Heart right ventricle (tissue), 16 donors: ENCODE measurements around the gene CLCA4. TPM values are rescaled to one million over a fixed set of nuclear protein-coding genes. Genes with fewer than 3 reads are reported as not detected.

ENCODE experiments used
- ATAC-seq, 8 donors: fragments of 200-7000 bp; cut with Tn5 transposase; one replicate each; pipeline ENCODE4 v1.9.1; 2020; ENCODE audit warnings: mild to moderate bottlenecking in 8 of 8, moderate library complexity in 8 of 8, moderate number of reproducible peaks in 1 of 8
- DNase-seq, 2 donors: peaks; one replicate each; pipeline ENCODE4 v3.0.0-alpha.2; 2020
- H3K27ac ChIP-seq, 10 donors: fragments of 200-600 bp; sonication (generic) in 2 of 10; one replicate each; pipeline versions ENCODE4 v1.5.0 to v1.8.0; 2020 to 2022; ENCODE audit warnings: mild to moderate bottlenecking in 3 of 10
- H3K27me3 ChIP-seq, 7 donors: fragments of 200-600 bp; one replicate each; pipeline ENCODE4 v1.8.0; 2021 to 2022; ENCODE audit warnings: mild to moderate bottlenecking in 2 of 7
- H3K36me3 ChIP-seq, 9 donors: fragments of 200-600 bp; sonication (generic) in 1 of 9; one replicate each; pipeline versions ENCODE4 v1.5.0 to v1.8.0; 2020 to 2022; ENCODE audit warnings: mild to moderate bottlenecking in 2 of 9
- H3K4me1 ChIP-seq, 9 donors: fragments of 200-600 bp; sonication (generic) in 1 of 9; one replicate each; pipeline versions ENCODE4 v1.5.0 to v1.8.0; 2020 to 2022; ENCODE audit warnings: mild to moderate bottlenecking in 4 of 9
- H3K4me3 ChIP-seq, 10 donors: fragments of 200-600 bp; sonication (generic) in 2 of 10; one replicate each; pipeline versions ENCODE4 v1.5.0 to v1.8.0; 2020 to 2022; ENCODE audit warnings: mild to moderate bottlenecking in 7 of 10, moderate library complexity in 2 of 10
- H3K9me3 ChIP-seq, 11 donors: fragments of 200-600 bp in 10 of 11; sonication (generic) in 2 of 11; one replicate each; pipeline versions ENCODE4 v1.5.0 to v1.8.0; 2013 to 2022; ENCODE audit warnings: mild to moderate bottlenecking in 2 of 11, control low read depth in 1 of 11, moderate library complexity in 1 of 11
- CTCF ChIP-seq, 9 donors: fragments of 200-600 bp; sonication (generic) in 2 of 9; IDR thresholded peaks; one replicate each; pipeline versions ENCODE4 v1.5.0 to v1.8.0; 2021 to 2022; ENCODE audit warnings: antibody characterized with exemption in 9 of 9, mild to moderate bottlenecking in 5 of 9, moderate library complexity in 1 of 9
- WGBS, 2 donors: extraction: QIAGEN DNeasy Blood & Tissue Kit; methylation state at CpG; one replicate each; pipeline ENCODE4 v1.1.7; 2013; ENCODE audit warnings: inconsistent platforms in 1 of 2; 5-methylcytosine and 5-hydroxymethylcytosine counted together
- intact Hi-C, 10 donors: fragments of 100-400 bp; cut with DNase I; formaldehyde crosslinking; loops; one replicate each; pipeline versions ENCODE4 v1.11.1 to v1.14.2; 2022
- long read RNA-seq, 3 donors: library from polyadenylated mRNA; unstranded; transcript quantifications; one replicate each; pipeline ENCODE4 v2.0.0, GENCODE V29; 2020 to 2021
- polyA plus RNA-seq, 2 donors: library from polyadenylated mRNA; stranded (reverse); fragments of 200-250 nt; gene quantifications; one replicate each; pipeline ENCODE4 v1.2.3, GENCODE V29; 2013
- total RNA-seq, 10 donors: library from RNA; stranded (reverse); fragmentation: NEBNext Ultra II Directional in 3 of 10; extraction: Animal tissue kit (Norgen Biotek cat#: 25700) in 3 of 10; gene quantifications; one replicate each; pipeline versions ENCODE4 v1.2.1 to v1.2.4, GENCODE V29; 2021 to 2023
- donor health status: Arrhythmogenic right ventricular cardiomyopathy.
- donor health status: ischemic (EF 13 %, LVEDD 7.1; RV severe dilation, severe dysfunction).
- donor health status: healthy with polysubstance abuse.
- donor health status: DM: no; HTN: yes; CAD: no.
- donor health status: DM: no; HTN: no; CAD: no.
- donor health status: ischemic (EF 25% LVEDD 6.9; RV normal size, moderate dysfunction).
- donor health status: ischemic (EF 25% LVEDD 5.7; RV mildly dilated, moderate dysfunction).
- donor health status: healthy.
- donor health status: DM: yes; HTN: yes; CAD: no.
- donor health status: Ischemic cardiomyopathy.
- donor health status: ischemic (EF 35%, LVEDD 5.7; RV mildly dilated, moderate dysfunction).
- donor health status: nonischemic (EF 11% LVEDD 7.7; RV severe dilation, severe dysfunction).
- donor health status: DM: yes; HTN: yes; CAD: no.
- donor health status: PGD.
- donor health status: ischemic (EF 29% LVEDD 5.4; RV normal size, mild dysfunction).
- donor health status: nonischemic (EF 23%, LVEDD 6.1; RV moderate dilation, normal function).

Gene CLCA4
- total RNA-seq (under 1 TPM in 1 of 10 donors, not detected in 9; 0.23 TPM), polyA plus RNA-seq (under 1 TPM in 1 of 2 donors, not detected in 1; 0.04 TPM)
- long read RNA-seq, donor 1: 0 reads
- long read RNA-seq, donor 2: 0 reads
- long read RNA-seq, donor 3: 0 reads

GRCh38 chr1:86546787-86547221 lies at the start of gene CLCA4:
Gene CLCA4, plus strand, starts transcription at chr1:86547078. Its CDS starts 42 bp downstream, at chr1:86547120.
- no peak for TF ChIP-seq CTCF (IDR thresholded peaks at IDR 0.05)
- no peak for DNase-seq
- intact Hi-C loops: no loop called here
- Histone ChIP-seq H3K9me3 (peaks cover 0 to 16% (median 0%) of the 10 kb centered on the region in 11 donors), H3K4me3 (no peak within 1 kb of the TSS), H3K4me1 (no peaks in the 10 kb centered on the region), H3K36me3 (no peaks in the 10 kb centered on the region), H3K27ac (no peak within 1 kb of the TSS), H3K27me3 (no peaks in the 10 kb centered on the region)
- no peak for ATAC-seq
- 52 to 56% methylated on average over 2 of the region's 2 CpGs for WGBS, 2 donors

- DNase-seq (no peak), ATAC-seq (no peak)
- WGBS, 2 donors: 78 to 85% methylated on average over 3 of the region's 3 CpGs
- H3K27ac ChIP-seq: no peak overlapping the region
- peaks cover 0 to 35% (median 15%) of the 10 kb centered on the region in 9 donors for H3K4me1 ChIP-seq
- intact Hi-C loops: no loop called here
- H3K4me3 ChIP-seq: no peak overlapping the region
- TF ChIP-seq CTCF (IDR thresholded peaks at IDR 0.05): no peak
- no peaks in the 10 kb centered on the region for H3K27me3 ChIP-seq
- H3K36me3 ChIP-seq: no peaks in the 10 kb centered on the region
- no peaks in the 10 kb centered on the region for H3K9me3 ChIP-seq
Observed at GRCh38 chr1:86498281-86498680, 48.6 kb upstream of the CLCA4 start.

GRCh38 chr1:86499987-86500593 lies 46.8 kb upstream of the CLCA4 start:
- peaks cover 0 to 52% (median 25%) of the 10 kb centered on the region in 9 donors for H3K4me1 ChIP-seq
- WGBS, 2 donors: 17 to 18% methylated on average over 3 of the region's 3 CpGs
- peak overlapping the region in 5 of 10 donors; percentile 37 to 94 (median 93) for H3K27ac ChIP-seq
- no peaks in the 10 kb centered on the region for H3K36me3 ChIP-seq
- no peaks in the 10 kb centered on the region for H3K9me3 ChIP-seq
- H3K27me3 ChIP-seq: no peaks in the 10 kb centered on the region
- no peak for ATAC-seq
- TF ChIP-seq CTCF (IDR thresholded peaks at IDR 0.05): peak; percentile 66 to 98 (median 87)
- H3K4me3 ChIP-seq: no peak overlapping the region
- DNase-seq: no peak
- intact Hi-C loops: loop anchor here in 7 of 10 donors (5.0 to 10.0 kb wide), 10 partner anchors 75 to 795 kb away; partner anchors contain the start of genes SH3GLB1 (in 3 of the 7), CLCA2 (in 1 of the 7) and ZNHIT6 (in 1 of the 7)

GRCh38 chr1:86500714-86501113 lies 46.2 kb upstream of the CLCA4 start:
- no peak for TF ChIP-seq CTCF (IDR thresholded peaks at IDR 0.05)
- no peaks in the 10 kb centered on the region for H3K36me3 ChIP-seq
- no peaks in the 10 kb centered on the region for H3K27me3 ChIP-seq
- no peak for ATAC-seq
- H3K9me3 ChIP-seq: no peaks in the 10 kb centered on the region
- intact Hi-C loops: loop anchor here in 7 of 10 donors (5.0 to 10.0 kb wide), 10 partner anchors 76 to 796 kb away; partner anchors contain the start of genes SH3GLB1 (in 3 of the 7), CLCA2 (in 1 of the 7) and ZNHIT6 (in 1 of the 7)
- no peak overlapping the region for H3K4me3 ChIP-seq
- no peak for DNase-seq
- peak overlapping the region in 5 of 10 donors; percentile 37 to 94 (median 93) for H3K27ac ChIP-seq
- 67 to 79% methylated on average over 2 of the region's 2 CpGs for WGBS, 2 donors
- peaks cover 0 to 52% (median 25%) of the 10 kb centered on the region in 9 donors for H3K4me1 ChIP-seq
